Measurements from ENCODE around the gene CHD1. TPM values are rescaled to one million over a fixed set of nuclear protein-coding genes. Genes with fewer than 3 reads are reported as not detected.

Gene CHD1
- total and polyA plus RNA-seq, 2 of the 4 experiments (the other 2 are of a cell fraction): 12.3 to 33.7 TPM

DNA sequence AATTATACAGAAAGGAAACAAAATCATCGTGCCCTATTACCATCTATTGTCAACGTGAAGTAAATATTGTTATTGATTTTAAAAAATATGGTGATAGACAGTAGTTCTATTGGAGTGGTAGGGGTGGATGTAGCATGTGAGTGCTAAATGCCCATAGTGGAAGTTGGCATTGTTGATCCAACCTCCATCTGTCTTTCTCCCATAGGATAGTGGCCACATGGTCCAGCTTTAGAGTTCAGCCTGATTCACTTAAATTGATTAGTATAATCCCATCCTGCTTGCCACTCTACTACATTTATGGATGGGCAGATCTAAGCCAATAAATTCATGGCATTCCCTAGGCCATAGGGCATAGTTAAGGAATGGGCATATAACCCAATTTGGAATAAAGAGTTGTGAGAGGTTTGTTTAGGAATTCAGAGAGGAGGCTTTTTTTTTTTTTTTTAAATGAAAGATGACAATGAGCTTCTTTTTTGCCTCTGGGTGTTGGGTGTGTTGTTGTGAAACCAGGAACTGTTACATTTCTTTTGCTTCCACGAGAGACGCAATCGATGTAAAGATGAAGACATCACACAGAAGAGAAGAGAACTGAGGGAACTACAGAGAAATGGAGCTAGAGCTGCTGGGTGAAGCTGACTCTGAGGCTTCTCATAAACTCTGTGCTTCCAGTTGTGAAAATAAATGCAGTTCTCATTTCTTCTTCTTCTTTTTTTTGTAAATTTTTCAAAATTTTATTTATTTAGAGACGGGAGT, 12.5 kb upstream of the CHD1 start:
- H3K9me1 ChIP-seq (ENCODE audit: insufficient read depth, low read length): no peaks in the 10 kb centered on the region; the same call in 1 of the 2 replicates
- ATAC-seq (ENCODE audit: low read depth) (no peak), DNase-seq (no peak)
- no peak overlapping the region for H3K4me3 ChIP-seq (ENCODE audit: insufficient read depth, low read depth, low read length)
- dilution Hi-C loops (cut with HindIII; ENCODE audit: low sequenced_read_pairs, unreplicated experiment) (no loop called here), in situ Hi-C loops (cut with MboI; ENCODE audit: low sequenced_read_pairs) (no loop called here), intact Hi-C loops (cut with micrococcal nuclease) (no loop called here)
- no peak overlapping the region for H3K18ac ChIP-seq (ENCODE audit: low read depth, low read length)
- H3K23ac ChIP-seq (ENCODE audit: low read depth, low read length): no peak overlapping the region
- H3K79me1 ChIP-seq (ENCODE audit: low read depth in 1 of 2, low read length in 2 of 2): peaks cover 10 to 16% of the 10 kb centered on the region in 2 experiments
- WGBS, 2 experiments (ENCODE audit: extremely low coverage in 2 of 2, insufficient read length in 1 of 2): no CpG with 5 or more reads among the region's 6 CpGs
- H3K4ac ChIP-seq (ENCODE audit: low read depth, low read length): no peak overlapping the region
- CTCF ChIA-PET: interaction anchor here (0.7 kb wide), 1 partner anchor 17 kb away, joined by 5 read pairs; no protein-coding TSS in a partner anchor
- H4K20me1 ChIP-seq (ENCODE audit: insufficient read depth, low read length): no peaks in the 10 kb centered on the region; the same call in 1 of the 2 replicates
- BruUV-seq (replicated peaks): no TSS peak
- no peak for TF ChIP-seq BHLHE40 (IDR thresholded peaks at IDR 0.05; ENCODE audit: low read depth, low read length)
- TF ChIP-seq FOS (IDR thresholded peaks at IDR 0.05; ENCODE audit: low read depth, low read length): no peak
- H2BK15ac ChIP-seq (ENCODE audit: low read depth, low read length): no peak overlapping the region
- H4K91ac ChIP-seq (ENCODE audit: insufficient read depth, low read depth, low read length): no peak overlapping the region
- H3K9me3 ChIP-seq (ENCODE audit: control insufficient read depth, insufficient read depth, low read length): no peaks in the 10 kb centered on the region
- no peak overlapping the region for H3K4me2 ChIP-seq (ENCODE audit: low read depth, low read length)
- H2BK20ac ChIP-seq (ENCODE audit: low read depth, low read length): no peak overlapping the region
- H3K4me1 ChIP-seq (ENCODE audit: control insufficient read depth, insufficient read depth, low read length): peaks cover 4% of the 10 kb centered on the region; the same call in 1 of the 2 replicates
- H4K5ac ChIP-seq (ENCODE audit: low read depth, low read length): no peak overlapping the region
- H2BK120ac ChIP-seq (ENCODE audit: low read depth, low read length): no peak overlapping the region
- H2AFZ ChIP-seq (replicated peaks; ENCODE audit: low read length, poor library complexity): no peak overlapping the region
- no peaks in the 10 kb centered on the region for H3K36me3 ChIP-seq (ENCODE audit: control insufficient read depth, insufficient read depth, low read length)
- no peak overlapping the region for H3K14ac ChIP-seq (replicated peaks; ENCODE audit: low read depth, low read length)
- POLR2A ChIA-PET (ENCODE audit: unreplicated experiment): no interaction called here
- no peak overlapping the region for H3K27ac ChIP-seq (ENCODE audit: insufficient read depth, low read length)
- H2BK5ac ChIP-seq (ENCODE audit: low read depth, low read length, poor library complexity, severe bottlenecking): no peak overlapping the region
- no peak overlapping the region for H4K8ac ChIP-seq (ENCODE audit: low read depth in 2 of 2, low read length in 2 of 2)
- no peak overlapping the region for H3K56ac ChIP-seq (ENCODE audit: extremely low read depth, insufficient read depth, low read length)
- H2AK5ac ChIP-seq (ENCODE audit: low read depth, low read length): no peak overlapping the region
- H3K9ac ChIP-seq (ENCODE audit: low read depth, low read length): no peak overlapping the region
- H3K27me3 ChIP-seq (ENCODE audit: control insufficient read depth, insufficient read depth, low read length): no peaks in the 10 kb centered on the region
- H2AK9ac ChIP-seq (replicated peaks; ENCODE audit: low read depth, low read length, poor library complexity): no peak overlapping the region

All from IMR-90 (cell line).